Thyroid gland (tissue), 4 donors: ENCODE results near the gene TCEAL4.

Experiments used
- CTCF ChIP-seq, 6 experiments: fragments of 200-600 bp in 3 of 6; fragments of 450-650 bp in 3 of 6; sonication (generic) in 3 of 6; IDR thresholded peaks; one replicate each; pipeline ENCODE4 v1.5.1; 2016 to 2019; ENCODE audit warnings: antibody characterized with exemption in 6 of 6, mild to moderate bottlenecking in 2 of 6, inconsistent platforms in 1 of 6, moderate library complexity in 1 of 6
- POLR2A ChIP-seq, 2 donors: fragments of 450-650 bp; IDR thresholded peaks; one replicate each; pipeline ENCODE4 v1.6.1; 2017; ENCODE audit warnings: antibody characterized with exemption in 2 of 2, mild to moderate bottlenecking in 2 of 2, moderate library complexity in 1 of 2

- TF ChIP-seq CTCF (IDR thresholded peaks at IDR 0.05) (no peak), POLR2A (IDR thresholded peaks at IDR 0.05) (no peak)
These were observed 45.2 kb upstream of the TCEAL4 start for GRCh38 chrX:103540145-103540544.
